AG10803 (cell line): ENCODE results near the gene POU2F3.

Source experiments
- DNase-seq: peaks from one replicate; pipeline ENCODE4 v3.0.0; 2010; ENCODE audit warnings: low read depth
- H3K4me3 ChIP-seq: 2 replicates; pipeline ENCODE4 v1.5.1; 2011; ENCODE audit warnings: mild to moderate bottlenecking, low read length, control low read depth
- CTCF ChIP-seq: conservative IDR thresholded peaks from 2 replicates; pipeline ENCODE4 v1.5.1; 2011; ENCODE audit warnings: mild to moderate bottlenecking, low read length, control low read depth, inconsistent platforms

POU2F3 gene

GRCh38 chr11:120203626-120204025, 36.3 kb upstream of the POU2F3 start:
- no peak for DNase-seq
- no peak for TF ChIP-seq CTCF
- no peak overlapping the region for H3K4me3 ChIP-seq

DNA sequence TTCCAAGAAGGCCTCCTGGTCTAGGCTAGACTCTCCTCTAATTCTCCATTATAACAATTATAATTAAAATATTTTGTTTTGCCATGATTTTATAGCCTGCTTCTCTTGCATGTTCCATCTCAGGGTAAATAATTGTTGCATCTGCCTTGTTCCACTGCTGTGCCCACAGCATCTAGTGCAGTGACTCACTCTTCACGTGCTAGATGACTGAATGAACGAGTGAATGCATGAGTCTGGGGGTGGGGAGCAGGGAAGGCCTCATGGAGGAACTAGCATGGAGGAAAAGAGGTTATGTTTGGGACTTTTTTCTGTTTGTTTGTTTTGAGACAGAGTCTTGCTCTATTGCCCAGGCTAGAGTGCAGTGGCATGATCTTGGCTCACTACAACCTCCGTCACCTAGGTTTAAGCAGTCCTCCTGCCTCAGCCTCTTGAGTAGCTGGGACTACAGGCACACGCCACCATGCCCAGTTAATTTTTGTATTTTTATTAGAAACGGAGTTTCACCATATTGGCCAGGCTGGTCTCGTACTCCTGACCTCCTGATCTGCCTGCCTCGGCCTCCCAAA, 34.3 kb upstream of the POU2F3 start:
- H3K4me3 ChIP-seq: no peak overlapping the region
- TF ChIP-seq CTCF: no peak
- DNase-seq: peak; percentile 50

DNA sequence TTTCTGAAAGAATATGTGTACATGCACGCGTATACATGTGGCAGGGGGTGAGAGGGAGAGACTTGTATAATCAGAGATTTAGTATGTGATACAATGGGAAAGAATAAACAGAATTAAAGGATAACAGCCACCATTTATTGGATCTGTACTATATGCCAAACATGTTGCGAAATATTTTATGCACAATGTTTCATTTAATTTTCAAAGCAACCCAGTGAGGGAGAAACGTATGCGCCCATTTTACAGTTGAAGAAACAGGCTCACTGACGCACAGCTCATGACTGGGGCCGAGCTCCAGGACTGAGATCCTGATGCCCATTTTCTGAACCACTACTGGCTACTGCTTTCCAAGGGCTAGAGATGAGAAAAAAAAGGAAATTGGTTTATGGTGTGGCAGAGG, 32.4 kb upstream of the POU2F3 start:
- DNase-seq: no peak
- TF ChIP-seq CTCF: no peak
- H3K4me3 ChIP-seq: no peak overlapping the region

- no peak overlapping the region for H3K4me3 ChIP-seq
- DNase-seq: no peak
- TF ChIP-seq CTCF: no peak
Observed at GRCh38 chr11:120208001-120208441, 31.9 kb upstream of the POU2F3 start.

GRCh38 chr11:120208777-120209176, 31.2 kb upstream of the POU2F3 start:
- no peak overlapping the region for H3K4me3 ChIP-seq
- no peak for TF ChIP-seq CTCF
- DNase-seq: peak; percentile 67

DNA sequence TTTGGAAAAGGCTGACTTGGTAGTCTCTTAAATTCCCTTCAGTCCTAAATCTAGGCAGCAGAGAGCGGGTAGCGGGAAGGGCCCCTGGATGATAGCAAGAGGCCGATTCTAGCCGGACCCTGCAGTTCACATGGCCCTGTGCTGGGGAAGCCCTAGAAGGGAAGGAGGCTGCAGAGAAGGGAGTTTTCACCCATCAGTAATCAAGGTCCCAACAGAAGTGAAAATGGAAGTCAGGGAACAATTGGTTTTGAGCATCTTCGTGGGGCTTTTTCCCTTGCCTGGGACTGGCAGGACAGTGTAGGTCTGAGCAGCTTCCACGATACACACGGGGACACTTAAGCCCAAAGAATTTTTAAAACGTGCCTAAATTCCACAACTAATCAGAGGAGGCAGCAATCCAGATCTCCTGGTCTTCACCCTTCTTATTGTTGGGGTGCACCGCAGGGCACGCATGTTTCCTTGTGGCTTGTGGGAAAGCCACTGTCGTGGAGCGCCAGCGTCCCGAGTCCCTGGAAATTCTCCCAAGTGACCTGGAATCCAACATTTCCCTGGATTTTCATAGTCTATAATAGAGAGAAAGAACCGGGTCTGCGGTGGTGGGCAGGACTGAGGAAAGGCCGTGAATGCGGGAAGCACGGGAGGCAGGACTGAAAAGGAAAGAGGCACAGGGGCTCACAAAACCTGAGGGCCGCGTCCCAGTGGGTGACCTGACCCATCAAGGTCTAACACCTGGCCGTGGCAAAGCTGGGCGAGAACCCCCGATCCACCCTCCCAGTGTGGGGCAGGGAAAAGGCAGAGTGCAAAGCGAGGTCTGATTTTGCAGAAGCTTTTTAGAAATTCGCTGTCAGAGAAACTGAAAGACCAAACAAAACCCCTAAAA, 30.0 kb upstream of the POU2F3 start:
- peak overlapping the region; percentile 76 for H3K4me3 ChIP-seq
- no peak; the same call in 1 of the 2 replicates for TF ChIP-seq CTCF
- DNase-seq: no peak
